HG02678 (cell line): ENCODE results near the gene ZCCHC24.

ENCODE experiments used
- ATAC-seq: cut with Tn5 transposase; IDR thresholded peaks from one replicate; pipeline ENCODE4 v1.9.1; 2021; ENCODE audit warnings: mild to moderate bottlenecking, moderate library complexity; ENCODE audit not compliant: unreplicated experiment

ZCCHC24 gene

DNA sequence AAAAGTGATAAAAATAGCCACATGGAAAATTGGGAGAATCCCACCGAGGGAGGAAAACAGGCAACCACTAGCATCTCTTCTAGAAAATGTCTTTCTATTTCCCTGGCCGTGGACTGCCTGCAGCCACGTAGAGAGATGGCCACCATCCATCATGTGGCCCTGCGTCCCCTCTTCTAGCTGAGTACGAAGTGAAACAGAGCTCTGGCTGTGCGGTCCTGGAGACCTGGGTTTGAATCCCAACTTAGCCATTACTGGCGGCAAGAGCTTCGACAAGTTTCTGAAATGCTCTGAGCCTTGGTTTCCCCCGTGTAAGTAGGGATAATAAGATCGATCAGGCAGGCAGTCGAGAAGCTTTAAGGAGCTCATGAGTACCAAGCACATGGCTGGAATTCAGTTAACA is 32.9 kb downstream of the ZCCHC24 start:
- ATAC-seq, result no peak

- ATAC-seq, result no peak
Measured at GRCh38 chr10:79411546-79412495, 33.6 kb downstream of the ZCCHC24 start.

GRCh38 chr10:79410315-79411094 is 34.9 kb downstream of the ZCCHC24 start:
- no peak for ATAC-seq

- ATAC-seq, result no peak
Measured at GRCh38 chr10:79409726-79410085, 35.7 kb downstream of the ZCCHC24 start.

- ATAC-seq, result no peak
Measured at GRCh38 chr10:79409038-79409725, 36.2 kb downstream of the ZCCHC24 start.

DNA sequence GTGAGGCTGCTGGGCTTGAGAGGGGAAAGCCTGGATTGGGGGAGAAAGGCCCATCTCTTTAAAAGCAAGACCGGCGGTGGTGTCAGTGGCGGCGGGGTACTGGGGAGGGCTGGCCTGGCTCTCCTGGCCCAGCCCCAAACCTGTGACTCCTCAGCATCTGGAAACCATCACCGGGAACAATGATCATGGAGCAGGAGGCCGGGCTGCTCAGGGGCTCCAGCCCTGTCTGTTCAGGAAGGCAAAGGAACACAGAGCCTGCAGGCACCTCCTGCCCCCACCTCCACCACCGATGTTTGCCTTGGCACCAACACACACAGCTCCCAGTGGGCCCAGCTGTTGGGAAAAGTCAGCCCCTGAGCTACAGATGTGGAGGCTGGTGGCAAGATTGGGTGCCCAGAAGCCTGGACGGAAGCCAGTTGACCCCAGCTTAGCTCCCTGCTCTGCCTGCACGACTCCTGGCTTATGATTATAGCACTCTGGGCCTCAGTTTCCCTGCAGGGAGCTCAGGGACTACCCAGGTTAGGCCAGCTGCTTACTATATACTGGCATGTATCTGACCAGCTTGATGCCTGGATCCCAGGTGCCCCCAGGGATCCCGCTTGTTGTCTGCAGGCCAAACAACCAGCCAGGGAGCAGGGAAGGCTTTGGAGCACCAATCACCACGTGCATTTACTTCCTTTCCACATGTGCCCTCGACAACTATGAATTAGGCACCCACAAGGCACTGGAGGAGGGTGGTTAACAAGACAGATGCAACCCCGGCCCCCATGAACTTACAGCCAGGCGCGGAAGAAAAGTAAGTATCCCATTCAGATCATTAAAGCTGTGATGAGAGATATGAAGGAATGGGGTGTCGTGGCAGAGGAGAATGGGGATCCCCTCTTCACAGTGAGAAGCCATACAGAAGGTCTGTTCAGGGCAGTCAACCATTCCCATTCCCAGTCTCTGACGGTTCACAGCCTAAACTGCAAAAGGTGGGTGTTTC is 37.3 kb downstream of the ZCCHC24 start:
- no peak for ATAC-seq

- ATAC-seq, result no peak
Measured at GRCh38 chr10:79407423-79407796, 38.0 kb downstream of the ZCCHC24 start.

DNA sequence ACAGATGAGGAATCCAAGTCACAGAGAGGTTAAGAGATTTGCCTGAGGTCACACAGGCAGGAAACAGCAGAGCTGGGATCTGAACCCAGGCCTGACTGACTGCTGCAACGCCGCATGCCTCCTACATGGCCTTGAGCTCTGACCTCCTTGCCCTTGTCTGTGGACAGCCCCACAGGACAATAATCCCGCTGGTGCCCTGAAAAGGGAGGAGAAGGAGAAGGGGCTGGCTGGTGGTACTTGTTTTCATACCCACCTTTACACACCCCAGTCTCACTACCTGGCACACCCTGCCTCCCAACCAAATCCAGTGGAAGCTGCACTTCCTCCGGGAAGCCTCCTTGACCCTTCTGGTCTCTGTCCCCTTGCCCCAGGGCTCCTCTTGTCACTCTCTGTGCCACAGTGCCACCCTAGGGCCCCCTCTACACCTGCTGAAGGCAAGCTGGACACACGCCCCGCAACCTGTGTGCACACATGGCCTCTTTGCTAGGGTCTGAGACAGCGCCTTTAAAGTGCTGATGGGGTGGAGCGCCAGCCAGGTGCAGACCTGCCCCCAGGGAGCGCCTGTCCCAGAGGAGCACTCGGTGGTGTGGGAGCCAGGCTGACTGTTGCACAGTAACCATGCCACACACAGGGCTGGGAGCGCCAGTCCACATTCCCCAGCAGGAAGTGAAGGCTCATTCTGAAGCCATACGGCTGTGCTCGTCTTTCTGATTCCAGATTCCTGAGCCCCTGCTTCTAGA is 38.6 kb downstream of the ZCCHC24 start:
- ATAC-seq, result no peak

DNA sequence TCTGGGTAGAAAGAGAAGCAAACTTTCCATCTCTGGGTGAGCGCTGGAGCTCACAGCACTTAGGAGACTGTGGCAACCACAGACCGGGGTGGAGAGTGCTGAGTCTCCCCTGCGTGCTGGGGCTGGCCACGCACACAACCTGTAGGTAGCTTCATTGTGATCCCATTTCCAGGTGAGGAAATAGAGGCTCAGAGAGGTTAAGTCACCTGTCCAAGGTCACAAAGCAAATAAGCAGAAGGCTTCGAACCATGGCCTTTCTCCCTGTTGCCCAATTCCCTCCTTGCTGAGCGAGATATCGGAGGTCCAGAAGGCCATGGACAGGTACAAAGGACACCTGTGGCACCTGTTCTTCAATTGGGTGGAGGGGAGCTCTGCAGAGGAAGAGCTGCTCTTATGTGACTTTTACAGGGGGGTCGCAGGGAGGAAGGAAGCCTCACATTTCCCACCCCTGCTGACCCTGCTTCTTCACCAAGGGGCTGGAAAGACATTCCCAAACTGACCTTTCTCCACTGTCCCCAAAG is 39.4 kb downstream of the ZCCHC24 start:
- no peak for ATAC-seq

GRCh38 chr10:79405221-79405994 is 40.0 kb downstream of the ZCCHC24 start:
- no peak for ATAC-seq

DNA sequence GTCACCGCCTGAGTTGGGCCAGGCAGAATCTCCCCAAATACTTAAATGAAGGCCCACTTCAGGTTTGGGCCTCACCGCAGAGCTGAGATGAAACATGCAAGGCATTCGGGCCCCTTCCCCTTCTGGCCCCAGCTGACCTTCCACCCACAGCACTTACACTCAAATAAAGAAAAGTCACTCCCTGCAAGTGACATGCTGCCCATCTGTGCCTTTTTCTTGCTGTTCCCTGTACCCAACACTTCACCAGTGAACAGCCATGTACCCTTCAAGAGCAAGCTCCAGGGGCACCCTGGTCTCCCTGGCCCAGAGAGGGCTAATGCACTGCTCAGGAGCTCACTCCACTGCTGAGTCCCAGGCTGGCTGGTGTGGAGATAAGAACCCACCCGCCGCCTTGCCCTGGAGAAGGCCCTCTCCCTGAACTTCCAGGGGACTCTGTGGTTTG is 40.7 kb downstream of the ZCCHC24 start:
- ATAC-seq, result no peak

DNA sequence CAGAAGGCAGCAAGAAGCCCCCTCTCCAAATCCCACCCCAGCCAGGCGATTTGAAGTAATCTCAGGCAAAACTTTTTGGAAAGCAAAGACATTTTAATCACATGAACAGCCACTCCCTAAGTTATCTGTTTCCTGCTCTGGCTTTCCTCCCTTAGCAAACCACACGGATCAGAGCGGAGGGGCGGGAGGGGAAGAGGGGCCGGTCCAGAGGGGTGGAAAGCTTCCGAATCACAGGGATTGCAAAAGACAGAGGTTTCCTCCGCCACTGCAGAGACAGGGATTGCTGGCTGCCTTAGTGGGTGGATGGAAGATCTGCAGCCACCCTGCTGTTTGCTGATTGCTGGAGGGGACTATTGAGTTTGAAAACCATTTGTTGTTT is 41.2 kb downstream of the ZCCHC24 start:
- ATAC-seq, result no peak

DNA sequence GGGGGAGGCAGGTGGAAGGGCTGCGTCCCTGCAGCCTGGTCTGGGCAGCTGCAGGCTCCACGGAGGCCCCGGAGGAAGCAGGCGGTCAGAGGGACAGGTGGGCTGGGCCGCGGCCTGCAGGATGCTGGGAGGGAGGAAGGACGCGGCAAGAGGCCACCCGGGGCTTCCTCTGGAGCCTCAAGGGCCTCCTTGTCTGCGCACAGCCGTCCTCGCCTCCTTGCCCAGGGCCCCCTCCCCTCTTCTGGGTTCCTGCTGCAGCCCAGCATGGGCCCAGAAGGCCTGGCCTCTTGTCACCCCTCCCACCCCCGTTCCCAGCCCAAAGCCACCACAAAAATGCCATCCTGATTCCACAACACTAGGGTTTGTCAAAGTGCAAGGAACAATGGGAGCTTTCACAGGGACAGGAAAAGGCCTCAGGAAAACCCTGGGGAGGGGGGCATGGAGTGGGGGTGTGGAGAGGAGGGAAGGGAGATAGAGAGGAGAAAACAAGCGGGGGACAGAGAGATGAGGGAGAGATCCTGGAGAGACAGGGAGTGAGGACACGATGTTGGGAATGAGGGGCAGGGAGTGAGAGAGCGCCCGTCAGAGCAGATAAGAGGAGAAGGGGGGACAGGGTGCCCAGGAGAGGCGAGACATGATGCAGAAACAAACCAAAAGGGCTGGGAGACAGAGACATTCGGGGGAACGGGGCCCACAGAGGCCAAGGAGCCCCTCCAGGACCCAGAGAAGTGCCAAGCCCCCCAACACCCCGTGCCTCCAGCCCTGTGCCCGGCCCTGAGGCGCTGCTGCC is 41.8 kb downstream of the ZCCHC24 start:
- no peak for ATAC-seq

DNA sequence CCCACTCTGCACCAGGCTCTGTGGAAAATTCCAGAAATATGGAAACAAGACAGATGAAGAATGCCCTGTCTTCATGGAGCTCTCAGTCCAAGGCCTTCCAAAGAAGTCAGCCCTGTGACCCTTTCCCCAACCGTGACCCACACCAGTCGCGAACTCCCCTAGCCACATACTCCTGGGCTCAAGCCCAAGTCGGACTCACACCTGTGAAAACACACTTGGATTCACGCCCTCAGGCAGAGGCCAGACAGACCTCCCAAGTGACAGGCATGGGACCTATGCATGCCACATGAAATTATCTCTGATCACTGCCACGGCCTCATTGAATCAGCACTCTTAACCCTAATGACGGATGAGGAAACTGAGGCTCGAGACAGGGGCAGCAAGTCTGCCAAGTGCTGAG is 42.5 kb downstream of the ZCCHC24 start:
- ATAC-seq, result no peak

DNA sequence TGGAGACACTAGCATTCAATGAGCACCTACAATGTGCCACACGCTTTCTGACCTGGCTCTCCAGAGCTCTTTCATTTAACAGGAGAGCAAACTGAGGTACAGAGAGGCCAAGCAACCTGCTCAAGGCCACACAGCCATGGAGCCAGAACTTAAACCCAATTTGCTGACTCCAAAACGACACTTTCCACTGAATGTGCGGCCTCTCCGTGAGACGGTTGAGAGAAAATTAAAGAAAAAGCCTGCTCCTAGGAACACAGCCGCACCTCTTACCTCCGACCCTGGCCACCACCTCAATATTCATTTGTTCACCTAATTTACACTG is 42.8 kb downstream of the ZCCHC24 start:
- ATAC-seq, result no peak

DNA sequence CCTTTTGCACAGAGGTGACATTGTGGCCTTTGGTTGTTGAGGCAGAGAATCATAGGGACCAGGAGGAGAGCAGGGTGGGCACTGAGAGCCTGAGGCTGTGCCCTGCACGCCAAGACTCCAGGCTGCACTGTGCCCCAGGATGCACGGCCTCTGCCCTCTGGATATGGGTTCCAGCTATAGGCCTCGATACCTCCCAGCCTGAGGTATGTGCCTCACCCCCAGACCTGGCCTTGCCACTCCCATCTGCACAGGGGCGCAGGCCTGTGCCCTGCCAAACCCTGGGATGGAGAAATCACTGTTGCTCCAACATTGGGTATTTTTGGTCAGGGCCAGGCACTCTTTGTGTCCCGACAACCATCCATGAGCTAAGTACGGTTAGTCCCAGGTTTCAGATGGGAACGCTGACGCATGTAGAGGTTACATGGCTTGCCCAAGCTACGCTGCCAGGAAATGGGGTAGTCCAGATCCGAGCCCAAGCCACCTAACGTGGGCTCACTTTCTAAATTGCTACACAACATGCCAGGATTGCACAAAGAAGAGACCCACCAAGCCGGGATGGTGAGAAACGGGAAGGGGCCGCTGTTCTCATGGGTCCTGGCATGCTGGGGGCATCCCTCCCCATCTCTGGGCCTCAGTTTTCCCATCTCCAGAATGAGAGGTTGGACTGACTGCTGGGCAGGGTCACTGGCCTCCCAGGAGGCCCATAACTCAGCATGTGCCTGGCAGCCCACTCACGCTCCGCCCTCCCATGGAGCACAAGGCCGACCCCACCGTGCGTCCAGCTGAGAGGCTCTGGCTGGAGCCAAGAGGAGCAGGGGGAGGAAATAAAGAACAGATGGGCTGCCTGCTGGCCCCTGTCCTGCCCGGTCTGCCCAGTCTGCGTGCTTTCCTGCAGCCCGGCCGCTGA is 44.2 kb downstream of the ZCCHC24 start:
- ATAC-seq, result no peak
